ENCODE measurements around the gene C3orf49. TPM values are rescaled to one million over a fixed set of nuclear protein-coding genes. Genes with fewer than 3 reads are reported as not detected.
A peak's percentile ranks its signal among the peaks of the same experiment; 100 is the strongest.

The C3orf49 gene
- total RNA-seq, 1 donor from 2014 or later = not detected

DNA sequence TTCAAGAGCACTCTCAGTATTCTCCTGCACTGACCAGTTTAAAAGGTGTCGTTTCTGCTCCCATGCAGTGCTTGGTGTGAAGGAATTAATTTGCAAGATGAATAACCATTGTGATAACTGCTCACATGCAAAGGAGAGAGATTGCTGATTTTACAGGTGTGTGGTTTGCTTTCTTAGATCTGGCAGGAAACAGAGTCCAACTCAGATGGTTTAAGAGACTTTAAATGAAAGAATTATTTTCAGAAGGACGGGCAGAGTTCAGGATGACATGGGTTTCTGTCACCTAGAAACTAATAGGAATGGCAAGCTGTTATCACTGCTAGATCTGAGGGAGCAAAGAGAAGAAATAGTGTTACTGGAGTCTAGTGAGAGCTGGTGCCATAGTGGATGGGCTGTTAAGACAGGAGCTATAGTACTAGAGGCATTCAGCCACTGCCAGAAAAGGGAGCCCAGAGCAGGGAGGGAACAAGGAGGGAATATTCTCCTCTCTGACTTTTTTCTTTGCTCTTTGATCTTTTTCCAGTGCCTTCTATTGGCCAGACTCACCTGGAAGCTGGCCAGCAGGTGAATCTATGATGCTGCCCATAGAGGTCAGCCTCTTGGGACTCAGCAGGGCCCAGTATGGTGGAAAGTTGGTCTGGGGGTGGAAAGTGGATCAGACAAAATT is 59.4 kb downstream of the C3orf49 start:
- DNase-seq (ENCODE audit: low spot score) = no peak
- H3K36me3 Mint-ChIP-seq = peaks cover 5% of the 10 kb centered on the region
- H3K4me3 Mint-ChIP-seq = no peak overlapping the region
- Histone ChIP-seq H3K36me3 (no peaks in the 10 kb centered on the region), H3K9ac (peak overlapping the region; percentile 12), H3K4me3 (no peak overlapping the region), H3K79me2 (ENCODE audit: low read depth) (peaks cover 97% of the 10 kb centered on the region), H3K27me3 (no peaks in the 10 kb centered on the region), H3K4me1 (peaks cover 20% of the 10 kb centered on the region), H4K20me1 (ENCODE audit: low read depth) (peaks cover 79% of the 10 kb centered on the region), H2AFZ (replicated peaks) (no peak overlapping the region), H3F3A (ENCODE audit: low read depth) (no peaks in the 10 kb centered on the region), H3K9me3 (ENCODE audit: low read depth) (no peaks in the 10 kb centered on the region), H3K27ac (no peak overlapping the region), H3K4me2 (no peak overlapping the region)
- H3K9me3 Mint-ChIP-seq = no peaks in the 10 kb centered on the region
- no peaks in the 10 kb centered on the region for H3K27me3 Mint-ChIP-seq (ENCODE audit: insufficient read depth, low read depth)
- TF ChIP-seq EZH2 (IDR thresholded peaks at IDR 0.05) (no peak), EZH2phosphoT487 (IDR thresholded peaks at IDR 0.05) (no peak)
- TF ChIP-seq, protein P1, sequence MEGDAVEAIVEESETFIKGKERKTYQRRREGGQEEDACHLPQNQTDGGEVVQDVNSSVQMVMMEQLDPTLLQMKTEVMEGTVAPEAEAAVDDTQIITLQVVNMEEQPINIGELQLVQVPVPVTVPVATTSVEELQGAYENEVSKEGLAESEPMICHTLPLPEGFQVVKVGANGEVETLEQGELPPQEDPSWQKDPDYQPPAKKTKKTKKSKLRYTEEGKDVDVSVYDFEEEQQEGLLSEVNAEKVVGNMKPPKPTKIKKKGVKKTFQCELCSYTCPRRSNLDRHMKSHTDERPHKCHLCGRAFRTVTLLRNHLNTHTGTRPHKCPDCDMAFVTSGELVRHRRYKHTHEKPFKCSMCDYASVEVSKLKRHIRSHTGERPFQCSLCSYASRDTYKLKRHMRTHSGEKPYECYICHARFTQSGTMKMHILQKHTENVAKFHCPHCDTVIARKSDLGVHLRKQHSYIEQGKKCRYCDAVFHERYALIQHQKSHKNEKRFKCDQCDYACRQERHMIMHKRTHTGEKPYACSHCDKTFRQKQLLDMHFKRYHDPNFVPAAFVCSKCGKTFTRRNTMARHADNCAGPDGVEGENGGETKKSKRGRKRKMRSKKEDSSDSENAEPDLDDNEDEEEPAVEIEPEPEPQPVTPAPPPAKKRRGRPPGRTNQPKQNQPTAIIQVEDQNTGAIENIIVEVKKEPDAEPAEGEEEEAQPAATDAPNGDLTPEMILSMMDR (IDR thresholded peaks at IDR 0.05) = no peak
- H3K4me1 Mint-ChIP-seq = peaks cover 37% of the 10 kb centered on the region
- no peak overlapping the region for H3K27ac Mint-ChIP-seq

DNA sequence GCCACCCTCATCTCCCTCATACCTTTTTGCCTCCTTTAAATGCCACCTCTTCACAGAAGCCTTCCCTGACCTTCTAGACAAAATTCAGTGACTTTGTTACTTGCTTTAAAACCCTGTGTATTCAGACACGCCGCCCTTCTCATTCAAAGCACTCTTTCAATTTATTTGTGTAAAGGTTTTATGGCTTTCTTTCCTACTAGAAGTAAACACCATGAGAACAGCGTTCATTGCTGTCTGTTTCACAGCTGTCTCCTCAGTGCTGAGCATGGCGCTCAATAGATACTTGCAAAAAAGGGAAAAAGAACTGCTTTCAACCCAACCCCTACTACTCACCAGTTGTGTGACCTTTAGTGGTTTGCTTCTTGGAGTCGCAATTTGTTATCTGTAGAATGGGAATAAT is 61.6 kb downstream of the C3orf49 start:
- TF ChIP-seq EZH2phosphoT487 (IDR thresholded peaks at IDR 0.05) (no peak), EZH2 (IDR thresholded peaks at IDR 0.05) (no peak)
- TF ChIP-seq, protein P1 (IDR thresholded peaks at IDR 0.05) = no peak
- Histone ChIP-seq H3K79me2 (ENCODE audit: low read depth) (peaks cover 84% of the 10 kb centered on the region), H3K27ac (no peak overlapping the region), H3K36me3 (no peaks in the 10 kb centered on the region), H3K27me3 (no peaks in the 10 kb centered on the region), H3F3A (ENCODE audit: low read depth) (no peaks in the 10 kb centered on the region), H3K4me1 (peaks cover 20% of the 10 kb centered on the region), H3K4me2 (no peak overlapping the region), H2AFZ (replicated peaks) (no peak overlapping the region), H3K4me3 (no peak overlapping the region), H3K9ac (no peak overlapping the region), H3K9me3 (ENCODE audit: low read depth) (no peaks in the 10 kb centered on the region), H4K20me1 (ENCODE audit: low read depth) (peaks cover 69% of the 10 kb centered on the region)
- Mint-ChIP-seq H3K9me3 (no peaks in the 10 kb centered on the region), H3K27me3 (ENCODE audit: insufficient read depth, low read depth) (no peaks in the 10 kb centered on the region), H3K4me1 (peaks cover 32% of the 10 kb centered on the region), H3K36me3 (no peaks in the 10 kb centered on the region), H3K27ac (no peak overlapping the region), H3K4me3 (no peak overlapping the region)
- DNase-seq (ENCODE audit: low spot score) = no peak

DNA sequence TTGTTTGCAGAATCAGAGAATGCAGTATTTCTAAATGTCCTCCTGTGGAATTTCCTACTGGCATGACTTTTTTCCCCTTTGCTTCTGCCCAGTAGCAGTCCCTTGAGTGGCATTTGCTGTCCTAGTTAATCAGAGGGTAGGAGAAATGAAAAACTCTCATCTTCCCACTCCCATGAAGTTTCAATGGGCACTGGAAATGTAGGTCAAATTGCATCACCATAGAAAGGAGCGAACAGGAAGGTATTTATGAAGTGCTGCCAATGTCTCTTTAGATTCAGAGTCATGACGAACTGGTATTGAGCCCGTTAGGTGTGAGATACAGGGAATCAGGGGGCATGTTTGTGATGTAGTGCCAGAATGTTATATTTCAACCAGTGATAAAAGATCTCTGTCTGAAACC is 67.8 kb downstream of the C3orf49 start:
- Mint-ChIP-seq H3K27ac (no peak overlapping the region), H3K4me3 (no peak overlapping the region), H3K4me1 (peaks cover 2% of the 10 kb centered on the region), H3K36me3 (peaks cover 4% of the 10 kb centered on the region), H3K9me3 (no peaks in the 10 kb centered on the region), H3K27me3 (ENCODE audit: insufficient read depth, low read depth) (no peaks in the 10 kb centered on the region)
- peaks cover 38% of the 10 kb centered on the region for H4K20me1 ChIP-seq (ENCODE audit: low read depth)
- H3K4me1 ChIP-seq = no peaks in the 10 kb centered on the region
- no peak for TF ChIP-seq EZH2phosphoT487 (IDR thresholded peaks at IDR 0.05)
- TF ChIP-seq, protein P1 (IDR thresholded peaks at IDR 0.05) = no peak
- TF ChIP-seq EZH2 (IDR thresholded peaks at IDR 0.05) = no peak
- H3F3A ChIP-seq (ENCODE audit: low read depth) = no peaks in the 10 kb centered on the region
- H3K27me3 ChIP-seq = no peaks in the 10 kb centered on the region
- no peak overlapping the region for H3K4me2 ChIP-seq
- H3K9me3 ChIP-seq (ENCODE audit: low read depth) = no peaks in the 10 kb centered on the region
- no peak overlapping the region for H3K27ac ChIP-seq
- H3K79me2 ChIP-seq (ENCODE audit: low read depth) = peaks cover 50% of the 10 kb centered on the region
- no peak overlapping the region for H3K9ac ChIP-seq
- H3K4me3 ChIP-seq = no peak overlapping the region
- no peak overlapping the region for H2AFZ ChIP-seq (replicated peaks)
- H3K36me3 ChIP-seq = no peaks in the 10 kb centered on the region
- no peak for DNase-seq (ENCODE audit: low spot score)
